ENCODE data around the gene FAM120B.
"Not testable (repeated sequence)": the region's sequence is repeated elsewhere in the genome, so short reads cannot be mapped to it uniquely, and the experiment has no call there.

The FAM120B gene, protein sequence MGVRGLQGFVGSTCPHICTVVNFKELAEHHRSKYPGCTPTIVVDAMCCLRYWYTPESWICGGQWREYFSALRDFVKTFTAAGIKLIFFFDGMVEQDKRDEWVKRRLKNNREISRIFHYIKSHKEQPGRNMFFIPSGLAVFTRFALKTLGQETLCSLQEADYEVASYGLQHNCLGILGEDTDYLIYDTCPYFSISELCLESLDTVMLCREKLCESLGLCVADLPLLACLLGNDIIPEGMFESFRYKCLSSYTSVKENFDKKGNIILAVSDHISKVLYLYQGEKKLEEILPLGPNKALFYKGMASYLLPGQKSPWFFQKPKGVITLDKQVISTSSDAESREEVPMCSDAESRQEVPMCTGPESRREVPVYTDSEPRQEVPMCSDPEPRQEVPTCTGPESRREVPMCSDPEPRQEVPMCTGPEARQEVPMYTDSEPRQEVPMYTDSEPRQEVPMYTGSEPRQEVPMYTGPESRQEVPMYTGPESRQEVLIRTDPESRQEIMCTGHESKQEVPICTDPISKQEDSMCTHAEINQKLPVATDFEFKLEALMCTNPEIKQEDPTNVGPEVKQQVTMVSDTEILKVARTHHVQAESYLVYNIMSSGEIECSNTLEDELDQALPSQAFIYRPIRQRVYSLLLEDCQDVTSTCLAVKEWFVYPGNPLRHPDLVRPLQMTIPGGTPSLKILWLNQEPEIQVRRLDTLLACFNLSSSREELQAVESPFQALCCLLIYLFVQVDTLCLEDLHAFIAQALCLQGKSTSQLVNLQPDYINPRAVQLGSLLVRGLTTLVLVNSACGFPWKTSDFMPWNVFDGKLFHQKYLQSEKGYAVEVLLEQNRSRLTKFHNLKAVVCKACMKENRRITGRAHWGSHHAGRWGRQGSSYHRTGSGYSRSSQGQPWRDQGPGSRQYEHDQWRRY

DNA sequence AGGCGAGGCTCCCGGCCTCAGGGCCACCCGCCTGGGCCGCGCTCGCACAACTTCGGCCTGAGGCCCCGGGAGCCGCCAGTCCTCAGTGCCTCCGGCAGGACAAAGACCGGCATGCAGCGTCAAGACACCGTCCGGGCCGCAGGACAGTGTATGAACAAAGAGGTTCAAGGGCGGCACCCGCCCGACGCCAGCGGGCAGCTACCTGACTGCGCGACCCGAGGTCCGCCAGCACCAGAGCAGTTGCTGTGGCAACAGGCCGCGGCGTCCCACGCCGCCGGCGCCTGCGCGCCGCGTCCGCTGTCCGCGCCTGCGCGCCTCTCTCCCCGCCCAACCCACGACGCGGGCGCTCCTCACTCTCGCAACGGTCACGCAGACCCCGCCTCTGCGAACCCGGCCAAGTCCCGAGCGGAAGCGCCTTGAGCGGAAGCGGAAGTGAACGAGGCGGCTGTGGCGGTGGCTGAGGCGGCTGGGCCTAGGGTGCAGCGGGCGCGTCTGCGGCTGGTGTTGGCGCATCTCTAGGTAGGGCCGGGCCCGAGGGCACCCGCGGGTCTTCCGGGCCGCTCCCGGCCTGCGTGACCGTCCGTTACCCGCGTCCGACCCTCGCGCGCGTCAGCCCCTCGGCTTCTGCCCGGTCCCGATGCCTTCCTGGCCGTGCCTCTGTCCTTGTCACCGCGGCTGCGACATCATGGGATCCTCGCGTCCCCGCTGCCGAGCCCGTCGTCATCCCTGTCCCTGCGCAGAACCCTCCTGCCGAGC is at the start of gene FAM120B:
Gene FAM120B, plus strand, starts transcription at position 435 of the 756 bp plus-strand sequence. CDS start 10,633 bp downstream, outside the sequence.
- peak; percentile 90 for DNase-seq (ENCODE audit: low read depth in 2 of 2)

DNA sequence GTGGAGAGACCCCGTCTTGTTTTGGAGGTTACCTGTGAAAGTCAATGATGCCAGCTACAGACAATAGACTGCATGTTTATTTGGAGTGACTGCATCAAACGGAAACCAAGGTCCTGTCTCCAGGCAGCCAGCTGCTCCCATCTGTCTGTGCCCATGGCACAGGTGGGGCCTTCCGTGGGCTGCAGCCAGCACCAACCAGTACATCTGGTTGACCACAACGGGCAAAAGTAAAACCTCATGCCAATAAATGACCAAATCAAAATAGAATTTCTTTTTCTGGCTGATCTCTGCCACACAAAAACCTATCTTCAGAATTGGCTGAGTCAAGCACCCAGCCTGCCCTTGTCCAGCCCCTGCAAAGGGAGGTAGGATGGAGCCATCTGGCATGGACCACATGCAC is 49.2 kb upstream of the FAM120B start:
- no peak for DNase-seq (ENCODE audit: low read depth in 2 of 2)

DNA sequence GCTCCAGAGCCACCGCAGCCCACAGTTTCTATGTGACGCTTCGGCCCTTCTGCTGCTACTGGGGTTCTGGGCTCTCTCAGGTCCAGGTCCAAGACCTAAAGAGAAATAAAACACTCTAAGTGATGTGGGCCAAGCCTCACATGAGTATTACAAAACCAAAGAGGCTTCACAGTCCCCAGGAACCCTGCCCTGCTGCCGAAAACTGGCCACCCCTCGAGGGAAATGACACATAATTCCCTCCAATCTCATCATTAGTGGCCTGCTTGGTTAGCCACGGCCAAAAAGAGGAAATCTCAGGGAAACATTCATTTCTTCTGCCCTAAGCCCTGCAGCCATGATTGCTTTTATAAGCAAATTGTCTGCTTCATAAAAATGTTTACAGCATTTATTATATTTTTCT is 48.2 kb upstream of the FAM120B start:
- DNase-seq (ENCODE audit: low read depth in 2 of 2), result no peak

DNA sequence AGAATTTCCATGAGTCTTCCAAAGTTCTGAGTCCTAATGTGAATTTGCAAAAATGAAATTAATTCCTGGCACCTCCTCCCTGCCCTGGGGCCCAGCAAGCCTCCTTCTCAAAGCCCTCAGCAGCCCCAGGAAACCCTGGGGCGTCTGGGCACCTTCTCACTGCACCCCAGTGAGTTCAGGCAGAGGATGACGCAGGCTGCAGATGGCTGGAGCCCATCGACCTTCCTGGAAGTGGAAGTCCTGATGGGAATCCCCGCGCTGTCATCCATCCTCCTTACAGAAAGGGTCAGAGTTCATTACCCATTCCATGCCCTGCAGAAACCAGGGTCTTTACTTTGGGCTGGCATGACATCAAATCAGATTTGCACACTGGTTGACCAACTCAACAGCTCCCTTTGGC is 47.3 kb upstream of the FAM120B start:
- DNase-seq (ENCODE audit: low read depth in 2 of 2), result no peak

DNA sequence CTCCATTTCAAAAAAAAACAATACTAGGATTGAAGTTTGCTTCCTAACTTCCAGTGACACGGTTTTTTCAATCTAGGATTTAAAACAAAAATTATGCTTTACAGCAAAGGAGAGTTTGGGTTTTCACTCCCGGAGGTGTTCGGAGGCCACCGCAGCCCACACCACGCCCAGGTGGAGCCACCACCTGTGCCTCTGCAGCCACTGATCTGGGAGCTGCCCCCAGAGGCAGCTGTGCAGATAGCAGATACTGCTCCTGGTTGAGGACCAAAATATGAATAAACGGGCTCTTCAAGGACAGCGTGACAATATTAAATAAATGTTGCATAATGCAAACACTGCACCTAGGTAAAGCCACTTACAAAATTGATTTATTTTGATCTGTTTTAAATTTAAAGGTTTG is 45.9 kb upstream of the FAM120B start:
- no peak for DNase-seq (ENCODE audit: low read depth in 2 of 2)

DNA sequence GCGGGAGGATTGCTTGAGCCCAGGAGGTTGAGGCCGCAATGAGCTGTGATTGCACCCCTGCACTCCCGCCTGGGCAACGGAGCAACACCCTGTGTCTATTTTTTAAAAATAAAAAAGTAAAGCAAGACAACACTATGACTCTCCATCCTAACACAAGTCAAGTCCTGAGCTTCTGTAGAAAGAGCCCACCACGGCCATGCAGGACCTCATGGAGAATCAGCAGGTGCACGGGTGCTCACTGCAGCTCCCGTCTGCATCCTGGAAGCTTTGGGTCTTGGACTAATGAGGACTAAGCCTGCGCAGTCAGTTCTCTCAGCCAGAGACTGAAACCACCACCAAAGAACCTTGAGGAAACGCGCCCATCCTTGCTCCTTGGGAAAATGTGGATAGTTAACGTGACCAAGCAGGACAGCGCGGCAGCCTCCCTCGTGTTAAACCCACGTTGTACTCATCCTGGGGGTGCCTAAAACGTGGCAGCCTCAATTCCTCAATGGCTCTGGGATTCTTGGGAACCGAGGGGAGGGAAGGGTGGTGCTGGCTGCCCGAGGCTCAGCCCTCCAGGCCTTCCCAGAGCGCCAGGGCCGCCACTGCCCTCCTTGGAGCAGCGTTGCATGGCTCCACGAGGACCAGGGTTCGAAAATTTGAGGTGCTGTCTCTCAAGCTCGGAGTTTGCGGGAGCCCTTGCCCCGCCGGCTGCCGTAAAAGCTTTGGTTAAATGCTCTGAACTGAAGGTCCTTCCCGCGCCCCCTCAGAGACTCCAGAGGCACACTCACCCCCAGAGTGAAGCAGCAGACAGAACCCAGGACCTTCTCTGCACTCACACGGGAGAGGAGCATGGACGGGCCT is 44.7 kb upstream of the FAM120B start:
- no peak for DNase-seq (ENCODE audit: low read depth in 2 of 2)

DNA sequence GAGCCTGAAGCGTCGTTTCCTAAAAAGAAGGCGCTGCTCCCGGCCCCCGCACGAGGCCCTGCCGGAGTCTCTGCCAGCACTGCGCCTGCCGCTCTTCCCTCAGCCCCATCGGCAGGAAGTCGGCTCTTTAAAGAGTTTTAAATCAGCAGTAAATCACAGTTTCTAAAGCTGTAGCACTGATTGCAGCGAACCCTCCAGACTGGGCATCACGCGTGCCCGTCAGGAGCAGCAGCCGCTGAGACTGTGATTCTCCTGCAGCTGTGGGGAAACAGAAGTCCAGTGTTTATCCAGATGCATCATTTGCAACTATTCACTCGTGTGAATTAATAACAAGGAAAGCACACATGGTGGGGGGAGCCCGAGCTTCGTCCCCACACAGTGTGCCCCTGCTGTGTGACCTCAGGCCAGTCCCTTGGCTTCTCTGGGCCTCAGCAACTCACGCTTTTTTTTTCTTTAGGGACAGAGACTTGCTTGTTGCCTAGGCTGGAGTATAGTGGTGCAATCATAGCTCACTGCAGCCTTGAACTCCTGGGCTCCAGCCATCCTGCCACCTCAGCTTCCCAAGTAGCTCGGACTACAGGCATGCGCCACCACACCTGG is 44.0 kb upstream of the FAM120B start:
- no peak for DNase-seq (ENCODE audit: low read depth in 2 of 2)

DNA sequence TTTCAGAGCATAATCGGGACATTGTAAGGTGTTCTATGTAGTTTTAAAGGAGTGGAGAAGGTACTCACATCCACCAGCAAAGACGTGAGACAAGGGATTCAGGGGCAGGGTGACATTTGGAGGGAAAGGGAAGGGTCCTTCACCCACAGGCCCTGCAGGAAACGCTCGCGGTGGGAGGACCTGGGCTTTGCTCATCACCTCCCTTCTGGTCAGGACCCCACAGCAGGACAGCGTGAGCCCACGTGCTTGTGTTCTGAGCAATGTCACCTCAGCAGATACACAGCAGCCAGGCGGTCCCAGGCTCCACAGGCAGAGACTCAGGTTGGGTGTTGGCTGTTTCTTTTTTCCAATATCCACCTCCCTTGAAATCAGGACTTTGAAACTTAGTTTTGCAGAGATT is 43.1 kb upstream of the FAM120B start:
- DNase-seq (ENCODE audit: low read depth in 2 of 2), result no peak

DNA sequence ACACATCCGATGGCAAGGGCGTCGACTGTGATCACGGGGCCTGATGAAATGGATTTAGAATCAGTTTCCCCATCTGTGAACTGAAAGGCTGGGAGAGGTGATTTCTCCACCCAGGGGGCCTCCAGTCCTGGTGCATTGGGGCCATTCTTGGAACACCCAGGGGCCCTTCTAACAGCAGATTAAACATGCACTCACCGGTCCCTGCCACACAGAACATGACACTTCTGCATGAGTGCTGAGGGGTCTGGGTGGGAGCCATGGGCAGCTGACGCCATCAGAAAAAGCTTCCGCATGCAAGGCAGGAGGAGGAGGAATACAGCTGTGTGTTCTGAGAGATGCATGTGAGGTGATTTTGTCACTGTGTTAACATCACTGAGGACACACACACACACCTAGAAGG is 42.5 kb upstream of the FAM120B start:
- DNase-seq (ENCODE audit: low read depth in 2 of 2), result no peak

DNA sequence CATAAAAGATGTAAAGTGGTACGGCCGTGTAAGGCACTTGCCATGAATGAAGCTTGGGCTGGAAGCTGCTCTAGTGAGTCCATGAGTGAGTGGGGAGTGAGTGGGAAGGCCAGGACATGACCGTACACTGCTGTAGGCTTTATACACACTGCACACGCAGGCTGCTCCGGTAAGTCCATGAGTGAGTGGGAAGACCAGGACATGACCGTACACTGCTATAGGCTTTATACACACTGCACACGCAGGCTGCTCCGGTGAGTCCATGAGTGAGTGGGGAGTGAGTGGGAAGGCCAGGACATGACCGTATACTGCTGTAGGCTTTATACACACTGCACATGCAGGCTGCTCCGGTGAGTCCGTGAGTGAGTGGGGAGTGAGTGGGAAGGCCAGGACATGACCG is 41.9 kb upstream of the FAM120B start:
- DNase-seq (ENCODE audit: low read depth in 2 of 2), result not testable (repeated sequence)

DNA sequence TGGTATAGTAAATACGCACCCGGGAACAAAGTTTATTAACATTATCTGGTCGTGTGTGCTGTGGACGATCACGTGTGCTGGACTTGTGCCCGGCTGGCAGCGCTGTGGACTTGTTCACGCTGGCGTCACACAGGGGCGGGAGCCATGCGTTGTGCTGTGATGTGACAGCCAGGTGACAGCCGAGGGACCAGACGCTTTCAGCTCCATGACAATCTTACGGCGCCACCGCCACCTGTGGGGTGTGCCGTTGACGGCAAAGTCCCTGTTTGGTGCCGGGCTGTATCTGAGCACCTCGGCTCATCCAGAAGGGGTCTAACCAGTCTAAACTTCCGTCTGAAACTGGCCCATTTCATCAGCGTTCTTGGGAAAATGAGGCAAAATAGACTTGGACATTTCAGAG is 40.9 kb upstream of the FAM120B start:
- no peak for DNase-seq (ENCODE audit: low read depth in 2 of 2)

DNA sequence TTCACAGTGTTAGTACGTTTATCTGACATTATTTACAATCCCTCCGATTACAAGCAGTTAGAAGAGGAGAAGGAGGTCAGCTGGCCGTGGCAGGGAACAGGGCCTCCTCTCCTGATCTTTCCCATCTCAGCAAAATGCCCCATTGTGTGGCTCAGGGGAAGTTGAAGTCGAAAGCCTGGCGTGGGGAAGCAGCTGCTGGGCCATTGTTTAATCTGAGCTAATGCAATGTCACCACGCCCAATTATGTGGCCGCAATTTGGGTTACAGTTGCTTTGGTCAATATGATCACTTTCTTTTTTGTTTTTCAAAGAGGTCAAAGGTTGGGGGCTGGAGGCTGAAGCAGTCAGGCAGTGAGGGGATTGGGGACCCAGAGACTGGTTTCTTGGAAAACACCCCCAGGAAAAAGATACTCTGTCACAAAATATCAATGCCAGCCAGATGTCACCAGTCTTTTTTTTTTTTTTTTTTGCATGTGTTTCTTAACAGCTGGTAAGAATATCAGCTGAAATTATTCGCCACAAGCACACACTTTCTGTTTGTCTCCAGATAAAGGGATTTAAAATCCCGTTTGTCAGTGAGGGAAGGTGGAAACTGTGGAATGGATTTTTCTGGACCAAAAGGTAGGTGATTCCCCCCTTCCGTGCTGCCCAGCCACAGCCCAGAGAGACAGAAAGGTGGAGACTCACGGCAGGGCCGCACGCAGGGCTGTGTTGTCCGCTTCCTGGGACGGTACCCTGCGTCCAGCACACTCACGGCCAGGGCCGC is 40.3 kb upstream of the FAM120B start:
- DNase-seq (ENCODE audit: low read depth in 2 of 2), result no peak

DNA sequence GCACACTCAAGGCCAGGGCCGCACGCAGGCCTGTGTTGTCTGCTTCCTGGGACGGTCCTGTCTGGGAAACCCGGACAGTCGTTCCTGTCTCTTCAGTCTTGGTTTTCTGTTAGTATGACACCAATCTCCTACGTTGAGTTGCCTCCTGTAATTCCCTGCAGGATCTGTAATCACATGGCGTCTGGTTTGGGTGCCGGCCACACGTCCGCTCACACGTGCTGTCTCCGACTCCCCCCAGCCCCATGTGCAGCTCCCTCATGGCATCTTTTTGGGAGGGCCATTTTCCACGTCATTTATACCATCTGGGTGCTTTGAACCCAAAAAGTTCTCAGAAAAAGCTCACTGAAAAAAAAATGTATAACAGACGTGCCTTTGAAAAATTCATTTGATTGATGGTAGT is 38.9 kb upstream of the FAM120B start:
- DNase-seq (ENCODE audit: low read depth in 2 of 2), result no peak

DNA sequence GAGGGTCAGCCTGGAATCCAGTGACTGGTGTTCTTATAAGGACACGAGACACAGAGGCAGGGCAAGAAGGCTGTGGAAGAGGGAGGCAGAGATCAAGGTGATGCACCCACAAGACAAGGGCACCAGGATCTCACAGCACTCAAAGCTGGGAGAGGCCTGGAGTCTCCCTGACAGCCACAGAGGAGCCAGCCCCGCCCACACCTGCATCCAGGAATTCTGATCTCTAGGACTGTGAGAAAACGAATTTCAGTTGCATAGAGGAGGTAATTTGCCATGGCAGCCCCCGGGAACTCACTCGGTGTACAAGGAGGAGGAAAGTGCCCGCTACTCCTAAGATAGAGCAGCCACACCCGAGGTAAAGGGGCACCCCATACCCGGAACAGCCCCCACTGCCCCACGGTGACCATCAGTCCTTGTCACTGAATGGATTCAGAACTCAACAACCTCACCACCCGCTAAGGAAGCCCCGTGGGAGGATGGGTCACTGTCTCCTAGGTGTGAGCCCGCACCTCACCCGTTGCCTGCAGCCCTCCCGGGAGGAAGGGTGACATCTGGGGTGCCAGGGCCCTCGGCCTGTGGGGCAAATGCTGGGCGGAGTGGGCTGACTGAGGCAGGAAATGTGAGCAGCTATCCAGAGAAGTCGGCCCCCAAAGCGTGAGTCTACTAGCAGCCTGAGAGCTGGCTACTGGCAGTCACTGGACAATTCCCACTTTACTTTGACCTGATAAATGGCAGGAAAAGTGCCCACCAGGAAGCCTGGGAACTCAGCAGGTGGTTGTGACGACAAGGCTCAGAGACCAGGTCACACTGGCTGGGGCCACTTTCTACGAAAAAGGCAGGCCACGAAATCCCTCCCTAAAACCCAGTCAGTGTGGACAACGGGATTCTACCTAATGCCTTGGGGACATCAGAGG is 38.1 kb upstream of the FAM120B start:
- no peak for DNase-seq (ENCODE audit: low read depth in 2 of 2)

DNA sequence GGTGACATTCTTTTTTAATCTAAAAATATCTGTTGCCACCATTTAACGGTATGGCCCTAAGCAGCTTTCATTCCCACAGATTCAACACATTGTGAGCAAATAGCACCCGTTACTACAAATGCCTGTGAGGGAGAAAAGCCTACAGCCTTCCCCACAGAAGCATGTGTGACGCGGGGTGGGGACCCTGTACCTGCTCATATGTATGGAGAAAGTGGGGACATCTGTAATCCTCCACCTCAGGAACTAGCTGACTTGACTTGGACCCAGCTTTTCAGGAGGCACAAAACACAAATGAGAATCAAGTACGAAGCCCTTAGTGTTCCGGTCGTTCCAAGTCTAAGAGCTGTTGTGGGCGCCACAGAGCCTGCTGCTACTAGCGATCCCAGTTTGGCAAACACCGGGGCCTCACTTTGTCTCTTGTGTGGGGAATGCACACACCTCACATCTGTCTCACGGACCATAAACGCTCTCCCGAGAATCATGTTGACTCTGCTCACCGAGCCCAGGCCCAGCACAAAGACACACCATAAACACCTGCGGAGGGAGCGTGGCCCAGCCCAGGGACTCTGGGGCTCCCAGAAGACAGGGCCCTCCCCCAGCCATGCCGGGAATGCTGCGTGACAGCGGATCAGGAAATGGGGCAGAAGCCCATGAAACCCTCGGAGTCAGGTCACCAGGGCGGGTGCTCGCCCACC is 37.3 kb upstream of the FAM120B start:
- DNase-seq (ENCODE audit: low read depth in 2 of 2), result no peak

DNA sequence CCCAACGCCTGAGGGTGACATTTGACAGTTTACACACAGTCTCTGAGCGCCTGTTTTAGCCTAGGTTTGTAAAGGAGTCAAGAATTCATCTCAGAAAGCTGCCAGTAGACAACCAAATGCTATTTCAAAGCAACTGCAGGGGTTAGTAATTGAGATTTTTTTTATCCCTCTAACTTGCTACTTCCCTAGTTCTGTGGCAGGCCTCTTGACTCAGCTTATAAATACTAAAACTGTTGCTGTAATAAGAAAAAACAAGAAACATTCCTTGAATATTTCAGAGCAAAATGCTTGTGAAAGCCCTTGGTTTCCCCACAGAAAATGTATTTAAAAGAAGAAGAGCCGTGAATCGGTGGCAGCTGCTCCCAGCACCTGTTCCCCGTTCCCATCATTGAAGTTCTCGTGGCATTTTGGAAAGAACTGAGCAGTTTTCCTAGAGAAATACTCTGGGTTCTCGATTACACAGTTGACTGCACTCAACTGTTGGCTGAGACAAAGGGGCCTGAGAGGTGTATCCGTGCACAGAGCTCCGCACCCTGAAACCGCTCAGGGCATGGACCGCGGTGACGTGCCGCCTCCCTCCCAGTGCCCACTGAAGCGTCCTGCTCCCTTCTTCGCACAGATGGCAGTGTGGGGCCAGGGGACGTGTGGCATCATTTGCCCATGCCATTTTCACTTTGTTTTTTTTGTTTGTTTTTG is 36.6 kb upstream of the FAM120B start:
- DNase-seq (ENCODE audit: low read depth in 2 of 2), result no peak

DNA sequence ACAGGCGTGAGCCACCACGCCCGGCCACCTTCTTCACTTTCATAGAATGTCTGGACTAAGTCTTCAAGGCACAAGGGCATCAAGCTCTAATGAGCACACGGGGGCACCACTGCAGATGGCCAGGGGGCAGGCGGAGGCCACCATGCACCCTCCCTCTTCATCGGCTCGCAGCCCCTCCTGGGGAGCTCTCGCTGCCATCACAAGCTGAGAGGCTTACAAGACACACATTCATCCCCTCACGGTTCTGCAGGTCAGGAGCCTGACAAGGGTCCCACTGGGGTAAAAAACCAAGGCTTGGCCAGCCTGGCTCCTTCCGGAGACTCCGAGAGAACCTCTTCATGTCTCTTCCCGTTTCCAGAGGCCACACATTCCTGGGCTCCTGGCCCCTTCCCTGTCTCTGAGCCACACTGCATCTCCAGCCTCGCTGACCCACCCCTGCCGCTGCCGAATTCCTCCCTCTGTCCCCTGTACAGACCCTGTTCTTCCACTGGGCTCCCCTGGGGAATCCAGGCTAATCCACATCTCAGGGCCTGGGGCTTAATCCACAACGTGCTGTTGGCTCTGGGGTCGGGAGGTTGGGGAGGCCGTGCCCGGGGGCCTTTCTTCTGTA is 35.5 kb upstream of the FAM120B start:
- DNase-seq (ENCODE audit: low read depth in 2 of 2), result no peak

Data from fibroblast of skin of left quadriceps (primary cell).